NCI-H82 (cell line): ENCODE results near the gene GPR17.

Experiments used
- DNase-seq: peaks from one replicate; lab custom pipeline; 2025; lab: John Stamatoyannopoulos, UW

Gene GPR17

GRCh38 chr2:127630096-127630863 lies 15.7 kb upstream of the GPR17 start:
- no peak for DNase-seq

GRCh38 chr2:127630864-127631540 lies 15.0 kb upstream of the GPR17 start:
- no peak for DNase-seq

- DNase-seq, result no peak
These were observed 14.4 kb upstream of the GPR17 start for GRCh38 chr2:127631541-127631996.

GRCh38 chr2:127631997-127632581 lies 13.9 kb upstream of the GPR17 start:
- no peak for DNase-seq

GRCh38 chr2:127632592-127633489 lies 13.1 kb upstream of the GPR17 start:
- no peak for DNase-seq

DNA sequence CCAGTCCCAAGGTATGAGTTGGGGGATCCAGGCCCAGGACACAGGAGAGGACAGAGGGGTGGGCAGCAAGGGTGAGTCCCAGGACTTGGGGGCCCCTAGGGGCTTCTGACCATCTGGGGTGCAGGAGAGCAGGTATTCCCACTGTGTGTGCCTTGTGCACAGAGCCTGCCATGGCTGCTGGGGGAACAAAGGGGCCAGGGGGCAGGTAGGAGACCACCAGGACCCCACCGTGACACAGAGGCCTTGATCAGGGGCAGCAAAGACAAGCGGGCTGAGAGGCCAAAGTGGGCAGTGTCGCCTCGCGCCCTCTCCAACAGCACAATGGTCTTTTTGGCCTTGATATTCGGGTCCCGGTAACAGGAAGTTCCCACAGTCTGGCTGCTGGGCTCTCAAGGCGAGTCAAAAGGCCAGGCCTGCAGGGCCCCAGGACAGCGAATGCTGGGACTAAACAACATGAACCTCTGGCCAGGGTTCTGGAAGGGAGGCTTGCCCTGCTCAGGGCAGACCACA lies 12.3 kb upstream of the GPR17 start:
- no peak for DNase-seq

- no peak for DNase-seq
These were observed 11.8 kb upstream of the GPR17 start for GRCh38 chr2:127634066-127634617.

GRCh38 chr2:127634626-127635379 lies 11.2 kb upstream of the GPR17 start:
- no peak for DNase-seq

- no peak for DNase-seq
These were observed 10.3 kb upstream of the GPR17 start for GRCh38 chr2:127635380-127636237.

GRCh38 chr2:127636248-127637235 lies 9.4 kb upstream of the GPR17 start:
- DNase-seq, result no peak

DNA sequence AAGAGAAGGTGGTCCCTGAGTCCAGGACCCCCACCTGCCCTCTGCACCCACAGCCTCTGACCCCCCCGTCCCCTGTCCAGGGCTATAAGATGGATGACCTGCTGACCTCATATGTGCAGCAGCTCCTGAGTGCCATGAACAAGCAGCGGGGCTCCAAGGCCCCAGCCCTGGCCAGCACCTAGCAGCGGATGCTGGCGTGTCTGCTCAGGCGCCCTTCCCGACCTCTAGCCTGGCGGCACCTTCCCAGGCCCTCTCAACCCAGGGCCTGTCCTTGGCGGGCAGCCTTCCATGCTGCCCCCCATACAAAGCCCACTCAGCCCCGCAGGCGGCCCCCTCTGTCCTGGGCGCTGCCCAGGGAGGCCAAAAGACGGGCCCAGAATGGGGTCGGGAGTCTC lies 8.7 kb upstream of the GPR17 start:
- DNase-seq, result no peak

- DNase-seq, result peak; percentile 51
These were observed 8.2 kb upstream of the GPR17 start for GRCh38 chr2:127637725-127638252.

DNA sequence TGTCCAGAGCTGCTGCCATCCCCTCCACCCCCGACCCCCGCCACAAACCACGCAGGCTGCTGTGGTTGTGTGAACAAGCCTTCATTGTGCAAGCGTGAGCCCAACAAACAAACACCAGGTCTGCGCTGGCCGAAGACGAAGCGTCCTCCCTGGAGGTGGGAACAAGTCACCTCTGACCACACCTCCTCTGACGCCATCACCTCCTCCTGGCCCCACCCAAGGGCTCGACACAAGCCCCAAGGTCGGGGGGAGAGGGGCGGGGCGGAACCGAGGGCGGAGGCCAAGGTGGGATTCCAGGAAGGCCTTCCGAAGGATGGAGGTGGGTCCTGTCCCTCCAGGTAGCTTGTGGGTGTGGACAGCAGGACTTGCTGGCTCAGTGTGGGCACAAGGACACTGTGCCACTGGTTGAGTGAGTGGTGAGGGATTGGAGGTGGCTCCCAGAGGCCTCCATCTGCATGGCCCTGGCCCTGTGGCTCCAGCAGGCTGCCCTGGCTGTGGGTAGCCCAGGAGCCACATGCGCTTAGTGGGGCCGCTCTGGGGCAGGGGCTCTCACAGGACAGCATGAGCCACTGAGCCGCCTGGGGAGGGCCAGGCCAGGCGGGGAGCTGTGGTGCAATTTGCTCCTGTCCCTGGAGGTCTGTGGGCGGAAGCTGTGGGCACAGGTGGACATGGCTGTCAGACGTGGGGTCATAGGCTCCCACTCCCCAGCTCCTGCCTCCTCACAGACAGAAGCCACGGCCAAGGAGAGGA lies 7.4 kb upstream of the GPR17 start:
- DNase-seq, result no peak

- no peak for DNase-seq
These were observed 6.9 kb upstream of the GPR17 start for GRCh38 chr2:127639111-127639474.

DNA sequence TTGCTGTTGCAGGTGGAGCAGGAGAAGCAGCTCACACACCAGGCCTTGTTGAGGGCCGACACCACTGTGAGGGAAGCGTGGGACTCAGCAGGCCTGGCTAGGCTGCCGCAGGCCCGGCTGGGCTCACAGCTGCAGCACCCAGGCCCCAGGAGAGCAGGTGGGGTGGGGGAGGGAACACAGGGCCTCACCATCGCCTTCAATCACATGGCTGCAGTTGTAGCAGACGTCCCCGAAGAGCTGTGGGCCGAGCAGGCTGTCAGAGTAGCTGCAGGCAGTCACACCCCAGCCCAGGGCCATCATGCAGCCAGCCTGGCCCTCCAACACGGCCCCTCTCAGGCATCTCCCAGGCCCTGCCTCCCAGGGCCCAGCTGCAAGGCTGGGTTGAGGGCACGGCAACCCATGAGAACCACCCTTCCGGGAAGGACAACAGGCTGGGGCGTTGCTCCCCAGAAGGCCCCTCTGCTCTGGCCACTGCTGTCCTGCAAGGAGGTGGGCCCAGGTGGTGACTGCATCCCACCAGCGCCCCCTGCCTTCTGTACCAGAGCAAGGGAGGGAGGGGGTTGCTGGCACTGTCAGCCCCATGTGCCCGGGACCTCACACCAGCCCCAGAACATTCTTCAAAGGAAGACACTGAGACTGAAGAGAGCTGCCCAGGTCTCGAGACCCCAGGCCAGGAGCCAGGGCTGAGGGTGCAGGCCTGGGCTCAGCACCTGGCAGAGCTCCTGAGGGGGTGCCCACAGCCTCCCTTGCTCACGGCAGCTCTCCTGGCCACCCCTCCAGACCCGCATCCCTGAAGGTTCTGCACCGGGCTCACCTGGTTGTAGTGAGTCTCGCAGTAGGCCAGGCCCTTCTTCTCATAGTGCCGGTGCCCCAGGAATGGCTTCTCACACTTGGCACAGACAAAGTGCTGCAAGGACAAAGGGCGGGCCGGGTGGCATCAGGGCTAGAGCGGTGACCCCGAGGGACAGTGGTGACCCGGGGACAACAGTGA lies 5.6 kb upstream of the GPR17 start:
- DNase-seq, result peak; percentile 83

GRCh38 chr2:127641133-127641532 lies 4.8 kb upstream of the GPR17 start:
- no peak for DNase-seq
